Measurements from ENCODE around the gene GSN. TPM values are rescaled to one million over a fixed set of nuclear protein-coding genes. Genes with fewer than 3 reads are reported as not detected.

GSN gene
- polyA plus RNA-seq, 1 of the 3 experiments (the other 2 are of a cell fraction): 168 TPM

- peaks cover 0 to 3% of the 10 kb centered on the region in 2 experiments for H3K36me3 ChIP-seq (replicated peaks in 1 of 2; ENCODE audit: control insufficient read depth in 1 of 2, insufficient read depth in 2 of 2, low read length in 1 of 2)
- no peaks in the 10 kb centered on the region for H3K9me2 ChIP-seq
- H3K9me3 ChIP-seq: no peaks in the 10 kb centered on the region
- H3K4me3 ChIP-seq (ENCODE audit: low read depth in 2 of 2, low read length in 1 of 2): no peak overlapping the region
- no peaks in the 10 kb centered on the region for H3K79me2 ChIP-seq (ENCODE audit: insufficient read depth)
- no peaks in the 10 kb centered on the region for H3K4me1 ChIP-seq (ENCODE audit: control insufficient read depth in 1 of 2, insufficient read depth in 2 of 2, low read depth in 1 of 2, low read length in 1 of 2)
- no peak overlapping the region for H3K27ac ChIP-seq (ENCODE audit: low read depth in 2 of 2, low read length in 1 of 2)
- DNase-seq: no peak
- H3K9ac ChIP-seq: no peak overlapping the region
- no peaks in the 10 kb centered on the region for H3K27me3 ChIP-seq (ENCODE audit: insufficient read depth)
- no peak overlapping the region for H2AFZ ChIP-seq (ENCODE audit: low read depth)
- no peak overlapping the region for H3K4me2 ChIP-seq
- POLR2A ChIA-PET: no interaction called here
- TF ChIP-seq TAF1 (IDR thresholded peaks at IDR 0.05; ENCODE audit: borderline replicate concordance, low read depth, low read length) (no peak), SIN3A (IDR thresholded peaks at IDR 0.05; ENCODE audit: borderline replicate concordance, low read depth, low read length) (no peak), TEAD4 (IDR thresholded peaks at IDR 0.05; ENCODE audit: borderline replicate concordance, insufficient read depth) (no peak), RFX5 (IDR thresholded peaks at IDR 0.05; ENCODE audit: low read length) (no peak), SMC3 (IDR thresholded peaks at IDR 0.05; ENCODE audit: low read depth, low read length) (no peak), IRF3 (IDR thresholded peaks at IDR 0.05; ENCODE audit: low read depth, low read length) (no peak), GABPA (IDR thresholded peaks at IDR 0.05; ENCODE audit: low read depth) (no peak), RAD21 (IDR thresholded peaks at IDR 0.05; ENCODE audit: low read length) (no peak), POLR2AphosphoS5 (IDR thresholded peaks at IDR 0.05; ENCODE audit: low read depth, low read length) (no peak), FOSL2 (IDR thresholded peaks at IDR 0.05; ENCODE audit: borderline replicate concordance, low read depth) (no peak)
- no peaks in the 10 kb centered on the region for H4K20me1 ChIP-seq (ENCODE audit: insufficient read depth)
- CTCF ChIA-PET: interaction anchor here (1.2 to 8.2 kb wide), 3 partner anchors 19 to 168 kb away, joined by 3 to 97 read pairs (median 44); no protein-coding TSS in a partner anchor
- H3F3A ChIP-seq (replicated peaks; ENCODE audit: insufficient read depth): peaks cover 4% of the 10 kb centered on the region
These were observed 112.9 kb downstream of the GSN start for GRCh38 chr9:121380846-121381245.

Other genes starting within 250 kb of the GSN start
- gene C5, start 217.9 kb upstream of the GSN start, polyA plus RNA-seq (2012; rRNA removed): 1.8 and 2.7 TPM in 2 replicates
- gene CNTRL, start 193.2 kb upstream of the GSN start, polyA plus RNA-seq (2012; rRNA removed): 3.6 and 4.1 TPM in 2 replicates
- gene RAB14, start 66.3 kb upstream of the GSN start, polyA plus RNA-seq (2012; rRNA removed): 12.9 and 17.4 TPM in 2 replicates
- gene STOM, start 102.1 kb downstream of the GSN start, polyA plus RNA-seq (2012; rRNA removed): 40.5 and 49.7 TPM in 2 replicates
- 0.03 and 0.11 TPM in 2 replicates for gene GGTA1, start 231.7 kb downstream of the GSN start, polyA plus RNA-seq (2012; rRNA removed)